Activated CD4-positive, alpha-beta T cell treated with anti-CD3 and anti-CD28 coated beads, Interleukin-2, amount 50 U/mL, for 16 hours (primary cell): Measurements from ENCODE around the gene PET100.

Source experiments
- DNase-seq: peaks from one replicate; pipeline ENCODE4 v3.0.0-alpha.2; 2020

The PET100 gene, protein sequence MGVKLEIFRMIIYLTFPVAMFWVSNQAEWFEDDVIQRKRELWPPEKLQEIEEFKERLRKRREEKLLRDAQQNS

DNA sequence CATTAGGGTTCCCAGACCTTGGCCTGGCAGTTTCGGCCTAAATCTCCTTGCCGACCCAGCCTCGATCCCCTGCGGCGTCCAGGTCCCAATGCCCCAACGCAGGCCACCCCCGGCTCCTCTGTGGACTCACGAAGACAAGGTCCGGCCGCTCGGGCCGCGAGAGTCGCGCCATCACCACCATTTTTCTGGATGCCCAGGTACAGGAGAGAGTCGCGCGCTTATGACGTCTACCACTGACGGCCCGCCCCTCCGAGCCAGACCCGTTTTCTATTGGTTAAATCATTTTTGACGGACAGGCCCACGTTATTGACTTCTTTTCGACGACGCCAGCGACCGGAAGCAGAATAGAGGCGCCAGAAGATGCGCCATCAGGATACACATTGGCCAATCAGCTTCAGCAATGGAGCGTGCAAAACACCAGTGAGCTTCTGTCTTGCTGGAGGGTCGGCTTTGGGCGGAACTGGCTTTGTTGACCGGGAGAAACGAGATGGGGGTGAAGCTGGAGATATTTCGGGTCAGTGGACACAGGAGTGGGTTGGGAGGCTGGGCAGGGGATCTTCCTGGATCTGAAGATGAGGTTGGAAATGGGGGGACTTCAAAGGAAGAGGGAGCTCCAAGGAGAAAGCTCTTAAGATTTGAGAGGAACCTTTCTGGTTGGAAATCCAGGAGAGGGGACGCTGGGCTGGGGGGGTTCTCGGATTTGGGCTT lies at the start of gene PET100, which contains the start of gene XAB2:
PET100 (plus strand) TSS at position 447 of the 708 bp plus-strand sequence; CDS start at position 488, 41 bp downstream.
XAB2 (minus strand) TSS at position 199 of the 708 bp plus-strand sequence; CDS start at position 181, 18 bp downstream.
- DNase-seq, result peak; percentile 99

DNA sequence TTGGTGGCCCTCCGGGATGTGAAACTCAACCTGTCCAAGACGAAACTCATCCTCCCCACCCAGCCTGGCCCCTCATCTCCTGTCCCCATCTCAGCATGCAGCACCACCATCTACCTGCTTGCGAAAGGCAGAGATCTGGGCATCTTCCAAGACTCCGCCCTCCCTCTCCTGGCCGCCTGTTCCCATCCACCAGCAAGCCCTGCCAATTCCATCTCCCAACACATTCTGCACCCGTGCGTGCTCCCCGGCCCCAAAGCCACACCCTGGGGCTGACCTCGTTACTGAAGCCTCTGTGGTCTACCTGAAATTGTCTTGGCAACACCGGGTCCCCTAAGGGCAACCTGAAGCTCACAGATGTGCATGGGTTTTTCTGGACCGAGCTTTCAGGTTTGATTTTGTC lies 47.1 kb upstream of the PET100 start:
- DNase-seq, result no peak

DNA sequence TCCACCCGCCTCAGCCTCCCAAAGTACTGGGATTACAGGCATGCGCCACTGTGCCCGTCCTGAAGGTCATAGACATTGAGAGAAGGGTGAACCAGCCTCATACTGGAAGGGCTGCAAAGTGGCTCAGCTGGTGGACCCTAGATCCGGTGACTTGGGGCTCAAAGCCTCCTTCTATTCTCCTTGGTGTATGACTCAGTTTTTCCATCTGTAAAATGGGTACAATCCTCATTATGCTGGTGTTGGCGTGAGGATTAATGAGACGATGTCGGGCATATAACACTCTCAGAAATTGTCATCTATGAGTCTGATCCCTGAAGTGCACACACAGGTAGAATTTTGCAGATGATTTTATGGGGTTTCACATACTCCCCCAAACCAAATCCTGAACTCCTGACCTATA lies 39.8 kb upstream of the PET100 start:
- DNase-seq, result no peak

DNA sequence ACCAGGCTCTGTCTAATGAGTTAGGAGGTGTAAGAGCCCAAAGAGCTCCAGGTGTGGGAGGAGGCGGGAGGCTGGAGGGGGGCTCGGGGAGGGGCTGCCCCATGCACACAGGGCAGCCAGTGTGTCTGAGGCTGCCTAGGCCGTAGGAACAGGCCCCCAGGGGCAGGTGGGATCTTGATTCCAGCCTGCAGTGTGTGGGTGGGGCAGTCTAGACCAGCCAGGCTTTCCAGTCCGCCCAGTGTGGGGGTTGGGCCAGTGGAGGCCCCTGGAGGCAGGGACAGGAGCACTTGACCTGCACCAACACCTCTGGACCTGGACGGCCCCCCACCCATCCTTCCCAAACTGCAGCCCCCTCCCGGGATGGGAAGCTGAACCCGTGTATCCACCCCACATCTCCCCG lies 39.3 kb upstream of the PET100 start:
- DNase-seq, result no peak

DNA sequence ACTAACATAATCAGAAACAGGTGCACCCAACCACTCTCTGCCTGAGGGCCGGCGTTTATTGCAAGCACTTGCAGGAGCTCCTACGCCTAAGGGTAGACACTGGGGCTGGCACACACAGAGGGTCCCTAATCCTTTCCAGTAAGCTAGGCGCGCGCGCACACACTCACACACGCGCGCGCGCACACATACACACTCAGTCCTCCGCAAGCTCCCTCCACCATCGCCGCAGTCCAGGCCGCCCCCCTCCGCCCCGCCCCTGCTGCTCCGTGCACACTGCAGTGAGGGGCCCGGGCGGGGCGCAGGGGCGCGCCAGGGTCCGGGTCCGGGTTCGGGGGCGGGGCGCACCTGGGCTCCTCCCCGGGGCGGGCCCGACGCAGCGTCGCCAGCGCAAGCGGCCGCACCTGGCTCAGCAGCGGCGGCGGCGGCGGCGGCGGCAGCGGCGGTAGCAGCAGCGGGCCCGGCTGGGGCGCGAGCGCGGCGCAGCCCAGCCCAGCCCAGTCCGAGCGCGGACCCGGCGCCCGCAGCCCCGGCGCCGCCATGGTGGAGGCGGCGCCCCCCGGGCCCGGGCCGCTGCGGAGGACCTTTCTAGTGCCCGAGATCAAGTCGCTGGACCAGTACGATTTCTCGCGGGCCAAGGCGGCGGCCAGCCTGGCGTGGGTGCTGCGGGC lies 34.0 kb upstream of the PET100 start, which contains the start of gene CAMSAP3:
CAMSAP3 (plus strand) TSS at position 398 of the 668 bp plus-strand sequence; CDS start at position 538, 140 bp downstream.
- DNase-seq, result peak; percentile 20

DNA sequence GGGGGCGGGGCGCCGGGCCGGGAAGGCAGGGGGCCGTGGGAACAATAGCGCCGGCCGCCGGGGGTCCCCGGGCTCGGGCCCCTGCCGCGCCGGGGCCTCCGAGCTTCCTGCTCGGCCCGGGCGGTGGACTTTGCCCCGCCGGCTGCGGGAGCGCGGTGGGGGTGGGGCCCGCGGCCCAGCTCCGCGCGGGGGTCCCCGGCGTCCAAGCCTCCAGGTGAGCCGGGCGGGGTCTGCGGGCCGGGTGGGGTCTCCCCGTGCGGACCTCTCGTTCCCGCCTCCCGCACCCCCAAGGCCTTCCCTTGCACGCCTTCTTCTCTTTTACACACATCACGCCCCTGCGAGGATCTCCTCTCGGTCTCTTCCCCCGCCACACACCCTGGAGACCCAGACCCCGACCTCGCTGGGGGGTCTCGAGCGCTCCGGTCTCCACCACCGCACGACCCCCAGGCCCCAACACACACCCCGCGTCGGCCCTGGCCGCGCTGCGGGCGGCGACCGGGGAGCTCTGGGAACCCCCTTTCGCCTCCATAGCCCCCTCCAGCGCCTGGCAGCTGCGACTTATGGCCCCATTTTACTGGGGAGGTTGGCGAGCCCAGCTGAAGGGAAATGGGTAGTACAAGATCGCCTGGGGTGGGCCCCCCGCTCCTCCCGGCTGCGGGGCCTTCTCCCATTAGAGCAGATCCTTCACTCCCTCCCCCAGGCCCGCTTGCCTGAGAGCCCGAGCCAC lies 33.2 kb upstream of the PET100 start:
- no peak for DNase-seq

DNA sequence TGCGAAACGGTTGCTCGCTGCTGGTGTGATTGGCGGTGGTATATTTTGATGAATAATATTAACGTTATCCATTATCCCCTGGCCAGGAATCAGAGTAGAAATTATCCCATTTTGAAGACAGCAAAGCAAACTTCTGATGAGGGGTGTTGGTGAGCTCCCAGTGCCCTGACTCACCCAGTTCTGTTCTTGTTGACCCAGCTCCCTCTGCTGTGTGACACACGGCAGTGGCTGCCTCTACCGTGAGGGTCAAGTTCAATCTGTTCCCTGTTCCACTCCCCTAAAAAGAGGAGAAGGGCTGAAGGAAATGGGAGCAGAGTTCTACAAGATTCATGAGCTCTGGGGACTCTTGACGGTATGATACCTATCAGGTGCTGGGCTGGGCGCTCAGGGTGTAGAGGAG lies 31.9 kb upstream of the PET100 start:
- no peak for DNase-seq

DNA sequence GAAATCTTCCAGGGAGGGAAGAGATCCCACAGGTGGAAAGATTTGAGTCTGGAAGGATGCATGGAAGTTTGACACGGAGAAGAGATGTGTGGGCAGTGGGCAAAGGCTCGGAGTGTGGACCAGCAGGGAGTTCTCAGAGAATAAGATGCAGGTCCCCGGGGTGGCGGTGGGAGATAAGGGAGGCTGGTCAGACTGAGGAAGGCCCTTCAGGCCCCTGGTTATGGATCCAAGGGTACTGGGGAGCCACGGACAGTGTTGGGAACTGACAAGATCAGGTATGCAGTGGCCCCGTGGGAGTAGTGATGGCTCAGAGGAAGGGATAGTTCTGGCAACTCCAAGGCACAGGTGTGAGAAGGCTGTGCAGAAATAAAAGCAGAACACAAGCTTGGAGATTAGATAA lies 31.4 kb upstream of the PET100 start:
- no peak for DNase-seq

DNA sequence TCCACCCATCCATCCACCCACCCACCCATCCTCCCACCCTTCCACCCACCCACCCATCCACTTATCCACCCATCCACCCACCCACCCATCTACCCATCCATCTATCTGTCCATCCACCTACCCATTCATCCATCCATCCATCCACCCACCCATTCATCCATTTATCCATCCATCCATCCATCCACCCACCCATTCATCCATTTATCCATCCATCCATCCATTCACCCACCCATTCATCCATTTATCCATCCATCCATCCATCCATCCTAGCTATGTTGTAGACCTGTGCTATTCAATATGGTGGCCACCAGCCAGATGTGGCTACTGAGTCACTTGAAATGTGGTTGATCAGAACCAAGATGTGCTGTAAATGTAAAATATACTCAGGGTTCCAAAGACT lies 28.9 kb upstream of the PET100 start:
- DNase-seq, result no peak

DNA sequence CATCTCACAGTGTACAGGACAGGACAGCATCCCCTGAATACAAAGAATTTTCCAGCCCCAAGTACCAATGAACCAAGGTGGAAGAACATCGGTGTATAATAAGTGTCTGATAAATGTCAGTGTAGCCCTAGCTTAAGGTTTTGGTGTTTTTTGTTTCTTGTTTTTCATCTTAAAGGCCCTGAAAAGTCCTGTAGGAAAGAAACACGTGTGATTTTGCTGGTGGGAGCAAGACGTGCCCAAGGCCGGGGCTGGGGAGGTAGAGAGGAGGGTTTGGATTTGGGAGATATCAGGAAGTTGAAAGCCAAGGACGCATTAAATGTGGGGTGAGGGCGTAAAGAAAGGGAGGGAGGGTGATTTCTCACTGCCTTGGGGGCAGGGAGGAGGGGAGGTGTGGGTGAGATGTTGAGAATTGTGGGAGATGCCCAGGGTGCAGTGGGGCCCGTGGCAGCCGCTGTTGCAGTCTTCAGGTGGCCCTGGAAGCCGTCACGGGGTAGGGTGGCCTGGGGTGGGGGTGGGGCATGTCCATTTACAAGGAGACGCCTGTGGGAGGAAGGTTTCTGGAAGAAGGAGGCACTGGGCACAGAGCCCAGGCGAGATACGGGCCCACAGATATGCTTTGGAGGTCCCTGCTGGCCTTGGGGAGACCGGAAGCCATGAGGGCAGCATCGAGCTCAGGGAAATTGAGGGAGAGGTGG lies 27.2 kb upstream of the PET100 start:
- DNase-seq, result no peak

DNA sequence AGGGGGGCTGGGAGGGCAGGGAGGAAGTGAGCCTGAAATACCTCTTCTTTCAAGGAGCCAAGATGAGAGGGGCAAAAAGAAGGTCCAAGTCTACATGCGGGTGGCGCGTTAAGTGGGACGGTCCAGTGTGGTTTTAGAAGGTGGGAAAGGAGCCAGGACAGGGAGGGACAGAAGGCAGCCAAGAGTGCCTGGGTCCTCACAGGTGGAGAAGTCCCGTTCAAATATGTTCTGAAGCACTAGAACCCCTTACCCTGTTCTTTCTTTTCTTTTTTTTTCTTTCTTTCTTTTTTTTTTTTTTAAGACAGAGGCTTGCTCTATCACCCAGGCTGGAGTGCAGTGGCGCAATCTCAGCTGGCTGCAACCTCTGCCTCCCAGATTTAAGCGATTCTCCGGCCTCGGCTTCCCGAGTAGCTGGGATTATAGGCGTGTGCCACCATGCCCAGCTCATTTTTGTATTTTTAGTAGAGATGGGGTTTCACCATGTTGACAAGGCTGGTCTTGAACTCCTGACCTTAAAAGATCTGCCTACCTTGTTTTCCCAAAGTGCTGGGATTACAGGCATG lies 26.6 kb upstream of the PET100 start:
- DNase-seq, result no peak

DNA sequence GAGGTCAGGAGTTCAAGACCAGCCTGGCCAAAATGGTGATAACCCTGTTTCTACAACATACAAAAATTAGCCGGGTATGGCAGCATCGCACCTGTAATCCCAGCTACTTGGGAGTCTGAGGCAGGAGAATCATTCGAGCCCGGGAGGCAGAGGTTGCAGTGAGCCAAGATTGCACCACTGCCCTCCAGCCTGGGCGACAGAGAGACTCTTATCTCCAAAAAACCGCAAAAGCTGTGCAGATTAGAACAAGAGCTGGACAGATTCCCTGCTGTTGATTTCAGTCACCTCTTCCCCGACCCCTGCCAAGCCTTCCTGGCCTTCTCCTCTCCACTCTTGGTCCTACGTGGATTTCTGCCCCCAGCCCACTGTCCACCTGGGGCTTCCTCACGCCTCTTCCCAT lies 25.7 kb upstream of the PET100 start:
- no peak for DNase-seq

DNA sequence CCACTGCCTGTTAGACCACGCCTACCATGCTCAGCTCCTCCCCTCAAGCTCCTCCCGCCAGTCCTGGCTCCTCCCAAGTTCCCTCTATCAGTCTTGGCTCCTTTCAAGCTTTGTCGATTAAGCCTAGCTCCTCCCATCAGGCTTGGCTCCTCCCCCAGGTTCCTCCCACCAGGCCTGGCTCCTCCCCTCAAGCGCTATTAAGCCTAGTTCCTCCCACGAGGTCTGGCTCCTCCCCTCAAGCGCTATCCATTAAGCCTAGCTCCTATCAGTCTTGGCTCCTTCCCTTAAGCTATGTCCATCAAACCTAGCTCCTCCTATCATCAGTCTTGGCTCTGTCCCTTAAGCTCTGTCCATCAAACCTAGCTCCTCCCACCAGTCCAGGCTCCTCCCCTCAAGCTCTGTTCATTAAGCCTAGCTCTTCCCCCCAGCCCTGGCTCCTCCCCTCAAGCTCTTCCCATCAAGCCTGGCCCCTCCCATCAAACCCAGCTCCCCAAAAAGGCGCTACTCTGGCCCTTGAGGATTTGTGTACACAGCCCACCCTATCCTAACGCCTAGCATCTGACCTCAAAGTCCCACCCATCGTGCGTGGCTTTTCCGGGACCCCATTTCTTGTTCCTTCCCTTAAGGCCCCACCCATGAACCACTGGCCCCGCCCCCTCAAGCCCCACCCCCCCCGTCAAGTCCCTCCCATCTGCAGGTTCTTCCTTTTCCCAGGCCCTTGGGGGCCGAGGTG lies 23.9 kb upstream of the PET100 start:
- DNase-seq, result peak; percentile 42

DNA sequence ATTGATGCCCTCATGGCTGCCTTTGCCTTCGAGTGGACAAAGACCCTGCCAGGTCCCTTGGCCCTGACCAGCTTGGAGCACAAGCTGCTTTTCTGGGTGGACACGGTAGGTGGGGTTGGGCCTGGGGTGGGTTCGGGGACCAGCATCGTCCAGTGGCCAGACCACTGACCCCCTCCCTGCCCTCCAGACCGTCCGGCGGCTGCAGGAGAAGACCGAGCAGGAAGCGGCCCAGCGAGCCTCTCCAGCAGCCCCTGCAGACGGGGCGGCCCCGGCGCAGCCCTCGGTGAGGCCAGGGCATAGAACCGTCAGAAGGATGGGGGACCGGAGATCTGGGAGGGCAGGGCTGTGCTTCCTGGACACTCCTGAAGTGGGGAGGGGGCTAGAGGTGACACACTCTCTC lies 23.3 kb upstream of the PET100 start:
- no peak for DNase-seq

DNA sequence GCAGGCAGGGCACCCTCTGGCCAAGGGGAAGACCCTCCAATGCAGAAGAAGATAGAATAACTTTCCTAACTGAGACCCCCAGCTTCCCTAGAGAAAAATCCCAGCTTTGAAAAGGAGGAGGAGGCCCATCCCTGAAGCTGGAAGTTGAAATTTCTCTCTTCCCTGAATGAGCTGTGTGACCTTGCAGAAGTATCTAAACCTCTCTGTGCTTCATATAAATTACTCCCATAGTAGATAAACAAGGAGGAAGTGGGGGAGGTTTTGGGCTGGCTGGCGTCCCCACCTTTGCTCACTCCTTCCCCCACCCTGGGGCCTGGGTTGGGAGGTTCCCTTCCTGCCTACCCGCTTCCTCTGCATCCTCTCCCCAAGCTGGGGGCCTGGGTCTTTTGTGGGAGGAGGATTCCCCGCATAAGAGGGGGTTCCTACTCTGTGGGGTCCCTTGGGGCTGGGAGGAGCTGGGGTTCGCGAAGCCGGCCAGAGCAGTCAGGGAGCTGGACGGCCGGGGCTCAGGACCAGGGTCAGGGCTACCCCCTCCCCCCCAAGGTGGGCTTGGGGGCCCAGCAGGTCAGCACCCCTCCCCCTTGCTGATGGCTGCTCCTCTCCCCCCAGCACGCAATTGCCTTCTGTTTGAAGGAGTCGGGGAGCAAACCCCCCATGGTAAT lies 22.2 kb upstream of the PET100 start:
- DNase-seq, result no peak

DNA sequence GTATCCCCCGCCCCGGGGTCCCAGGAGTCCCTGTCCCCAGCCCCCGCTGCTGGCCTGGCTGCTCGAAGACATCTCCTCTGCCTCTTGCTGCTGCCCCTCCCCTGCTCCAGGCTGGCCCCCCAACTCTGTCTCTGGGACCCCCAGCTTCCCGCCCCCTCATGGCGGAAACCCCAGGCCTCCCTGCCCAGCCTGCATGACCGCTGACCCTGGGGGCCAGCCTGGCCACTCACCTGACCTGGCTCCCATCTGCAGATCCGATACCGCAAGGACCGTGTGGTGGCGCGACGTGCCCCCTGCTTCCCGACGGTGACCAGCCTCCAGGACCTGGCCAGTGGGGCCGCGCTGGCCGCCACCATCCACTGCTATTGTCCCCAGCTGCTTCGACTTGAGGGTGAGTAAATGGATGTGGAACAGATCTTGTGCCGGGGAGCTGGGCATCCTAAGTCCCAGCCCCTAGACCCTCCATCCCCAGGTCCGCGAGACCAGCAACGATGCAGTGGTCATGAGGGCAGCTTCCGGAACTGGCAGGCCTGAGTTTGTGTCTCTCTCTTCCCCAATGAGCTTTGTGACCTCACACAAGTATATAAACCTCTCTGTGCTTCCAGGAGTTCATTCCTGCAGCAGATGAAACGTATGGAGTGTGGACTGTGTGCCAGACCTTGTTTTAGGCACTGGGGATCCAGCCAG lies 21.6 kb upstream of the PET100 start:
- no peak for DNase-seq

DNA sequence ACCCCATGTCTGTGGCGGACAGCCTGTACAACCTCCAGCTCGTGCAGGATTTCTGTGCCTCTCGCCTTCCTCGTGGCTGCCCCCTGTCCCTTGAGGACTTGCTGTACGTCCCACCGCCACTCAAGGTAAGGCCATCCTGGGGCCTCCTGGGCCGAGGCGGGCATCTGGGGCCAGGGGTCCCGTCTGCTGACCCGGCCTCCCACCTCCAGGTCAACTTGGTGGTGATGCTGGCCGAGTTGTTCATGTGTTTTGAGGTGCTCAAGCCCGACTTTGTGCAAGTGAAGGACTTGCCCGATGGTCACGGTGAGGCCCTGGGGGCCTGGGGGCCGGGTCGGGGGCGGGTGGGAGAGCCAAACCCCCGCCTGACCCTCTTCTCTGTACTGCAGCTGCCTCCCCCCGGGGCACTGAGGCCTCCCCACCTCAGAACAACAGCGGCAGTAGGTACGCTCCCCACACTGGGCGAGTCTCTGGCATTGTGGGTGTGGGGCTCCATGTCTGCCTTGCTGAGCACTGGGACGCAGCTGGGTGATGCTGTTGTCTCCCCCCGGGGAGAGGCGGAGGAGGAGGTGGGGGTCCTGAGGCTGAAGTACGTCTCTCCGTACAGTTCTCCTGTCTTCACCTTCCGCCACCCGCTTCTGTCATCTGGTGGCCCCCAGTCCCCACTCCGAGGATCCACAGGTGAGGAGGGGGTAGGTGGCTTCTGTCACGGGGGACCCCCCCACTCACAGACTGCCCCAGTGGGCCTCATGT lies 18.9 kb upstream of the PET100 start:
- no peak for DNase-seq

DNA sequence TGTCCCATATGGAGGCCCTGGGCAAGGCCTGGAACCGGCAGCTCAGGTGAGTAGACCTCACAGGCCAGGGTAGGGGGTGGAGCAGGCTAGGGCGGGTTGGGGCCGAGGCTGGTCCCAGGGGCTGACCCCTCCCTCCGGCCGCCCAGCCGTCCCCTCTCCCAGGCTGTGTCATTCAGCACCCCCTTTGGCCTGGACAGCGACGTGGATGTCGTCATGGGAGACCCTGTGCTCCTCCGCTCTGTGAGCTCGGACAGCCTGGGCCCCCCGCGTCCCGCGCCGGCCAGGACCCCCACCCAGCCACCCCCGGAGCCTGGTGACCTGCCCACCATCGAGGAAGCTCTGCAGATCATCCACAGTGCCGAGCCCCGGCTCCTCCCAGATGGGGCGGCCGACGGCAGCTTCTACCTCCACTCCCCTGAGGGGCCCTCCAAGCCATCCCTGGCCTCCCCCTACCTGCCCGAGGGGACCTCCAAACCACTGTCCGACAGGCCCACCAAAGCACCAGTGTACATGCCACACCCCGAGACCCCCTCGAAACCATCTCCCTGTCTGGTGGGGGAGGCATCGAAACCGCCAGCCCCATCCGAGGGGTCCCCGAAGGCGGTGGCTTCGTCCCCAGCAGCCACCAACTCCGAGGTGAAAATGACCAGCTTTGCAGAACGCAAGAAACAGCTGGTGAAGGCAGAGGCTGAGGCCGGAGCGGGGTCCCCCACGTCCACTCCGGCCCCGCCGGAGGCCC lies 17.9 kb upstream of the PET100 start:
- DNase-seq, result no peak
